HG03442 (cell line): Measurements from ENCODE around the gene PLA2G6.
"Not testable (repeated sequence)": the region's sequence is repeated elsewhere in the genome, so short reads cannot be mapped to it uniquely, and the experiment has no call there.

ENCODE experiments used
- ATAC-seq: cut with Tn5 transposase; IDR thresholded peaks from one replicate; pipeline ENCODE4 v1.9.1; 2021; ENCODE audit warnings: mild to moderate bottlenecking, moderate library complexity; ENCODE audit not compliant: unreplicated experiment

The PLA2G6 gene

DNA sequence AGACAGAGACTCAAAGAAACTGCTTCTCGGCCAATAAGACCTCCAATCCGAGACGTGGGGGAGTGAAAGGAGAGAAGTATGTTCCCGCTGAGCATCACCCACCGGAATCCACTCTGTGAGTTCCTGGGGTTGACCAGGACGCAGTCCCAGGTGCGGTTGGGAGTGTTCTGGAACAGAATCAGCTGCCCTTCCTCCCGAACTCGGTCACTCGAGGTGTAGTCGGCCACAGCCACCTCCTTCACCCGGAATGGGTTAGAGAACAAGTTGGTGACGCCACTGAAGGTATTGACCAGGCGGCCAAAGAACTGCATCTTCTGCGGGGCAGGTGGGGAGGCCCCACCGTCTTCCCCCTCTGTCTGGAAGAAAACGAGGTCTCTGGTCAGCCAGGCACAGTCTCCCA is 12.5 kb downstream of the PLA2G6 start:
- ATAC-seq: no peak

DNA sequence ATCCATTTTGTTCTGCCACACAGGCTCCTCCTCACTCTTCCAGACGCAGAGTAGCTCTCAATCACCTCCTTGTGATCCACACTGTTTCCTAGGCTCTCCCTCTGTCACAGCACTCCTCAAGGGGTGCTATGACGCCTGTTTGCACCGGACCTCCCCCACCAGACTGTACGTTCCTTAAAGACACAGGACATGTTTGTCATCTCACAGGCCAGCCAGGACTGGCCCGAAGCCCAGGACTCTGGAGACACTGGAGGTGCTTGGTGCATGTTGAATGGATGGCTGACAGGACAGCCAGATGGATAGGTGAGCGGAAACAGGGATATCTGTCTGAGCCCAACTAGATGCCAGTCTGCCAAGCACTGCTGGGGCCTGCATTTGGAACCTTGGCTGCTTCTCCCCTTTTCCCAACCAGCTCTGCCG is 13.6 kb downstream of the PLA2G6 start:
- no peak for ATAC-seq

DNA sequence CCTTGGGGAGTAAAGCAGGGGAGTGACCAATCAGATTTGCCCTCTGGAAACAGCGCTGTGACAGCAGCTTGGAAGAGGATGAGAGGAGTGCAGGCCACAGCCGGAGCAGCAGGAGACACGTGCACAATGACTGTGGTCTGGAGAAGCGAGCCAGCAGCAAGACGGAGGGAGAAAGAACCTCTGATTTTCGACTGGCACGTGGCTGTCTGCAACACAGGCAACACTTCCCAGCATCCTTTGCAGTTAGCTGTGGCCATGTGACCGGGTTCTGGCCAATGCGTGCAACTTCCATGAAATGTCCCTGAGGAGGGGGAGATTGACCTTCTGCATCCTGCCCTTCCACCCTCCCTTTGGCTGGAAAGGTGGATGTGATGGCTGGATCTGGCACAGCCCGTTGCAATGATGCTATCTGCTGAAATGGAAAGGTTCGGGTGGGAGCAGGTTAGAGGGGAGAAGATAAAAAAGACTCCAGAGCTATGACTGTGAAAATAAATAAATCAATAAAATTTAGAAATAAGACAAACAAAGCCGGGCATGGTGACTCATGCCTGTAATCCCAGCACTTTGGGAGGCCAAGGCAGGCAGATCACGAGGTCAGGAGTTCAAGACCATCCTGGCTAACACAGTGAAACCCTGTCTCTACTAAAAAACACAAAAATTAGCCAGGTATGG is 15.6 kb downstream of the PLA2G6 start:
- ATAC-seq: no peak

DNA sequence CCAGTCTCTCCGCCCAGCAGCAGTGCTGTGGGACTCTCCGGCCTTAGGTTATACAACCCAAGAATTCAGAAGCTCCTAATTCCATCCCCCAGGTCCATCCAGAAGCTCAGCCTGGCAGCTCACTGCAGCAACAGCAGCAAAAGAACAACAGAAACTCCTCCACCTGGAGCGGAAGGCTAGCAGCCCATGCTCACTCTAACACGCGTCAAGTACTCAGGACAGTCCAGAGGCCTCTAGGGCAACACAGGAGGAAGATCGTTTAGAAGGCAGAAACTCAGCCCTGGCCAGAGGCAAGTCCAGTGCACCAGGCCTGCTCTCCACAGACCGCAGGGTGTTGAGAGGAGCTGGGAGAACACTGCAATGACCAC is 17.1 kb downstream of the PLA2G6 start:
- no peak for ATAC-seq

DNA sequence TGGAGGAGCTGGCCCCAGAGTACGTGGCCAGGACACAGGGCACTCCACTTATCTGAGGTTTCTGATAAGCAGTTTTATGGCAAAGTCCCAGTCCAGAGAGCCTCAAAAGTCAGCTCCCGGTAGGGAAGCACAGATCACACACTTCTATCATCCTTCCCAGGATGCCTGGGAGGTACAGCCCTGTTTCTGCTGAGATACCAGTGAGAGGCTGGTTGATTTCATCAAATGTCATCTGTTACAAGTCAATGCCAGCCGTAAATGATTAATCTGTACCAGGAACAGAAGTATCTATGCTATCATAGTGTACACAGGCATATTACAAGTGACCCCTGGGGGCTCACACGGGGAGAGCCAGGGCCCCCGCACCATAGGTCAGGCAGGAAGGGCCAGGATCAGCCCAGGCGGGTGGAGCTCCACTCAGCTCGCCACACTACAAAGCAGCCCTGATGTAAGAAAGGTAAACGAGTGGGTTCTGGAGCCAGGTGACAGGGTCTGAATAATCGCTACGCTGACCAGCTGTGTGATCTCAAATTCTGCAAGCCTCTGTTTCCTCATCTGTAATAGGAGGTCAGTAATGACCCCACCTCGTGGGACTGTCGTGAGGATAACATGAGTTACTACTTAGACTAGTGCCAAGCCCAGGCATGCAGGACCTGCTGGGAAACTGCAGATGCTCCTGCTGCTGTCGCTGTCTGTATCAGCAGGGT is 17.6 kb downstream of the PLA2G6 start:
- ATAC-seq: no peak

DNA sequence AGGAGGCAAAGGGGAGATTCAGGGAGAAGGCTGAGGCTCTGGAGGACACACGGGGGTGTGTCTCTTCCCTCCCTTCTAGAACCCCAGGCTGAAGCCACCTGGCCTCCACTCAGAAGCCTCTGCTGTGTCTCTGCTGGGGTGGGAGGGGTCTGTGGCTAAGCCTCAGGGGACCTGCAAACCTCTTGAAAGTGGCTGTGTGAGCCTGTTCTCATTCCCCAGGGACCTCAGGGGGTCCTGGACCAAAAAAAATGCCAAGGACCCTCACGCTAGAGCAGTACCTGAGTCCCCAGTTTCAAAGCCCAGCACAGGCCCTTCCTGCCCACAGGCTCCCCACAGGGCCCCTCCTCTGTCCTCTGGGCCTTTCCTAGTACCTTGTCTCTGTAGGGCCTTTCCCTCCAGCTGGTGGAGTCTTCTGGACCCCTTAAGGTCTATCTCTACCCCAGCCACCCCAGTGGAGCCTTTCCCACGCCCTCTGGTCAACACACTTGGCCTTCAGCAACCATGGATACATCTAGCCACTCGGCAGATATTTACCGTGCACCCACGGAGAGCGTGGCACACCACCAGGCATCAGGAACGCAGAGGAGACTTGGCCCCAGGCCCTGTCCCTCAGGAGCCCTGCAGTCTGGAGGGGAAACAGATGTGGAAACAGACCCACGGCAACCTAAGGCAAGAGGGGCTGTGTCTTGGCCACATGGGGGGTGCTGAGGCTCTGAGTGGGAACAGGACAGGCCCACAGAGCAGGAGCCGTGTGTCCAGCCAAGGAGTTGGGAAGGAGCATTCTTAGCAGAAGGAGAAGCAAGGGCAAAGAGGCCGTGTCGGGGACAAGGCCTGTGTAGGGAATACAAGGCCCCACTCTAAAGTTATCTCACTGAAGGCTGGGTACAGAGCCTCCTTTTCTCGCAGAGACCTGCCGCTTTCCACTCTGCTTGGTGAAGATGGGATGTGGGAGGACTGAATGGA is 18.5 kb downstream of the PLA2G6 start:
- ATAC-seq: no peak

DNA sequence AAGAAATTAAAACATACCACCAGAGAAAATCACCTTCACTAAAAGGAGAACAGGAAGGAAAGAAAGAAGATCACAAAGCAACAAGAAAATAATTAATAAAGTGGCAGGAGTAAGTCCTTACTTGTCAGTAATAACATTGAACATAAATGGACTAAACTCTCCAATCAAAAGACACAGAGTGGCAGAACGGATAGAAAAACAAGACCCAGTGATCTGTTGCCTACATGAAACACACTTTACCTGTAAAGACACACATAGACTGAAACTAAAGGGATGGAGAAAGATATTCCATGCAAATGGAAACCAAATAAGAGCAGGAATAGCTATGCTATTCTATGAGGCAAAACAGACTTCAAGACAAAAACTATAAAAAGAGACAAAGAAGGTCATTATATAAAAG is 25.9 kb downstream of the PLA2G6 start:
- ATAC-seq: no peak

DNA sequence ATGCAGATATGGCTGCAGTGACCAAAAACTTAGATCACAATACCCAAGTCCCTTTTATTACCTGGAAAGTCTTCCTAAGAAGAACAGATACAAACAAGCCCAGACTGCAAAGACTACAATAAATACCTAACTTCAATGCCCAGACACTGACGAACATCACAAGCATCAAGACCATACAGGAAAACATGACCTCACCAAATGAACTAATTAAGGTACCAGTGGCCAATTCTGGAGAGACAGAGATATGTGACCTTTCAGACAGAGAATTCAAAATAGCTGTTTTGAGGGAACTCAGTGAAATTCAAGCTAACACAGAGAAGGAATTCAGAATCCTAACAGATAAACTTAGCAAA is 27.1 kb downstream of the PLA2G6 start:
- not testable (repeated sequence) for ATAC-seq

DNA sequence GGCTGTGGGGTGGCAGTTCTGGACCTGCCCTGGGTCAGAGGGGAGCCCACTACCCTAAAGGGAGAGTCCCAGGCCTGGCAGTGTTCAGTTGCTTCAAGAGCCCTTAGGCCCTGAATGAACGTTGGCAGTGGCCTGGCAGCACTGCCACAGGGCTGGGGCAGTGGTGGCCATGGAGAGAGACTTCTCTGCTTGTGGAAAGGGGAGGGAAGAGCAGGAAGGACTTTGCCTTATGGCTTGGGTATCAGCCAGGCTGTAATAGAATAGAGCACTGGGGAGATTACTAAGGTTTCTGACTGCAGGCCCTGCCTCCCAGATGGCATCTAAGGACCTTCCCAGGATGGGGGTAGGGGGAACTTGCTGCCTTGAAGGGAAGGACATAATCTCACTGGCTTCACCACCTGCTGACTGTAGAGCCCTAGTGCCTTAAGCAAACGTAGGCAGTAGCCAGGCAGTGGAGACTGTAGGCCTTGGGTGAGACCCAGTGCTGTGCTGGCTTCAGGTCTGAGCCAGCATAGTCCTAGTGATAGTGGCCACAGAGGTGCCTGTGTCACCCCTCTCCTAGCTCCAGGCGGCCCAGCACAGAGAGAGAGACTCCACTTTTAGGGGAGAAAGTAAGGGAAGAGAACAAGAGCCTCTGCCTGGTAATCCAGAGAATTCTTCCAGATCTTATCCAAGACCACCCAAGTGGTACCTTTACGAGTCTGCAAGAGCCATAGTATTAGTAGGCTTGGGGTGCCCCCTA is 27.6 kb downstream of the PLA2G6 start:
- no peak for ATAC-seq

DNA sequence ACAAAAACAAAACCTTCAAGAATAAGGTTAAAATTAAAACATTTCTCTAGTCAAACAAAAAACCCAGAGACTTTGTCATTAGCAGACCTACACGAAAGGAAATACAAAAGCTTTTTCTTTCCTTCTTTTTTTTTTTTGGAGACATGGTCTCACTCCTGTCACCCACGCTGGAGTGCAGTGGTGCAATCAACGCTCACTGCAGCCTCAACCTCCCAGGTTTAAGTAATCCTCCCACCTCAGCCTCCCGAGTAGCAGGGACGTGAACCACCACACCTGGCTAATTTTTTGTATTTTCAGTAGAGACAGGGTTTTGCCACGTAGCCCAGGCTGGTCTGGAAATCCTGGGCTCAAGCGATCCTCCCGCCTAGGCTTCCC is 30.5 kb downstream of the PLA2G6 start:
- ATAC-seq: no peak

DNA sequence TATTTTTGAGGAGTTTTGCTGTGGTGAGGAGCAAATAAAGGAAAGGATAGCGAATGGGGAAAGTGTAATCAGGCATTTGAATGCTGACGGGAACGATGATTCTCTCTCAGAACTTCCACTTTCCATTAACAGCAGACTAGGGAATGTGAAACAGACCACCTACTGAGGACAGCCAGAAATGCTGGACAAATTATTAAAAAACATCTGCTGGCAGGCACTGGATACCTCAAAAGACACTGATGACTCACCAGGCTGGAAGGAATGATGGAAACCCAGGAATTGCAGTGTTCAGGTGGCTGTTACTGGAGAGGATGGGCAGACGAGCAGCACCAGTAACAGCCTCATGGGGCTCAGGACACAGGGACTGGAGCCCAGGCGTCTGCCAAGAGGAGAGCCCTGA is 33.4 kb downstream of the PLA2G6 start:
- ATAC-seq: no peak

DNA sequence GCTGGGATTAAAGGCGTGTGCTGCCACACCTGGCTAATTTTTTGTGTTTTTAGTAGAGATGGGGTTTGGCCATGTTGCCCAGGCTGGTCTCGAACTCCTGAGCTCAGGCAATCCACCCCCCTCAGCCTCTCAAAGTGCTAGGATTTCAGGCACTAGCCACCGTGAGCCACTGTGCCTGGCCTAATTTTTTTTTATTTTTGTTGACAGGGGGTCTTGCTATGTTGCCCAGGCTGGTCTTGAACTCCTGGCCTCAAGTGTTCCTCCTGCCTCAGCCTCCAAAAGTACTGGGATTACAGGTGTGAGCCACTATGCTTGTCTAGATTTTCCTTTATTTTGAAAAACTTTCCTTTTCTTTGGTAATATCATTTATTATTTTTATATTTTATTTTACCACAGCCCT is 35.5 kb downstream of the PLA2G6 start:
- ATAC-seq: not testable (repeated sequence)

DNA sequence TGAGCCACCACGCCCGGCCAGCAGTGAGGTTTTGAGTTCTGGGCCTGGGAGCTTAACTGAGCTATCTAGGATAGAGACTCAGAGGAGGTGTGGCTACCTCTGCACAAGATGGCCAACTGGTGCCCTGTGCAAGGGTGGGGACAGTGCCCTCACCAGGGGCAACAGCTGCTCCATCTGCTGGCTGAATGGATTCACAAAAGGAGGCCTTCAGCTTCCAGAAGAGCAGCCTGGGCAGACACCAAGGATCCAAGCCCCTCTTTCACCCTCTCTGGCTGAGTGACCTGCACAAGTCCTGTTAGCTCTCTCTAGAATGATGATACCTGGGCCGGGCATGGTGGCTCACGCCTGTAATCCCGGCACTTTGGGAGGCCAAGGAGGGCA is 37.6 kb downstream of the PLA2G6 start:
- no peak for ATAC-seq

DNA sequence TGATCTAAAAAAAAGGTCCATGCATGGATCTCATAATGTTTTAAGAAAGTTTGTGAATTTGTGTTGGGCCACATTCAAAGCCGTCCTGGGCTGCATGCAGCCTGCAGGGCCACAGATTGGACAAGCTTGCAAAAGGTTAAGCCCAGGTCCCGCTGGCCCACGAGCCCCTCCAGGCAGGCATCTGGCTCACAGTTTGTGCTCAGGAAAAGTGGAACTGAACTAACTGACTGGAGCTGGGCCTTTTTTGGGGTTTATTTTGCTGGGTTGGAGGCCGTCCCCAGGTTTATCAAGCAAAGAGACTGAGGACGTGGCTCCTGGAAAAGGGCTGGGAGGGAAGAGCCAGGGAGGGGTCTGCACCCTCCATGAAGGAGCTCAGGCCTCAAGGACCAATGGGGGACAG is 39.0 kb downstream of the PLA2G6 start:
- ATAC-seq: no peak

DNA sequence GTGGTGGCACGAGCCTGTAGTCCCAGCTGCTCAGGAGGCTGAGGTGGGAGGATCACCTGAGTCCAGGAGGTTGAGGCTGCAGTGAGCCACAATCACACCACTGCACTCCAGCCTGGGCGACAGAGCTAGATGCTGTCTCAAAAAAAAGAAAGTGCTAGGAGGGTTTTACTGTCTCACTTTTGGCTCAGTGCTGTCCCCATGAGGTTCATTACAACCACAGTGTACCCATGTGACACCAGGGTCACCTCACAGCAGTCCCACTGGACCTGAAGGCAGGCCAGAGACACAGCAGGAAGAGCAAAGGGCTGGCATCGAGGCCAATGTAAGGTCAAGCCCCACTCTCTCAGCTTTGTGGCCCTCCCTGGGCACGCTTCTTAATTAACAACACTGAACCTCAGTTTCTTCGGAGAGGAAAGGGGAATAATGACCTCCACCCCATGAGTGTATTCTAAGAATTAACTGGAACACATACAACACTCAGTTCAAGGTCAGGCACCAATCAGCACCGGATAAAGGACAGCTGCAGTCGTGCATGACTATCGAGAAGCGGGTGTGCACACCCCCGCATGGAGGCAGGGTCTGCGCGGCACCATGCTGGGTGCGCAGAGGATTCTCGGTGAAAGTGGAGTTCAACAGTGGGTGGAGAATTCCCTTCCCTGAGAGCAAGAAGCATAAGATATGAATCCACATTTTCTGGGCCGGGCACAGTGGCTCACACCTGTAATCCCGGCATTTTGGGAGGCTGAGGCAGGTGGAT is 40.2 kb downstream of the PLA2G6 start:
- no peak for ATAC-seq

DNA sequence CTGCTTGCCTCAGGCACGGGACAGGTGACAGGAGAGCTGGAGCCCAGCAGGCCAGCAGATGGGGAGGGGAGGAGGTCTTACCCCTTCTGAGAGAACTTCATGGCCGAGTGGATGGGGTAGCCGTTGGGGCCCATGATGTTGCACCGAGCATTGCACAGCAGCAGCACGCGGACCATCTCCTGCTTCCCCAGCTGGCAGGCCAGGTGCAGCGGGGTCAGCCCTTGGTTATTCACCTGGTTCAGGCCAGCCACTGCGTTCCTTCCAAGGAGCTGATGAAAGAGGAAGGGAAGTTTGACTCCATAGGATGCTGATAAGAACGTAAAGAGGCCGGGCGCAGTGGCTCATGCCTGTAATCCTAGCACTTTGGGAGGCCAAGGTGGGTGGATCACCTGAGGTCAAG is 41.7 kb downstream of the PLA2G6 start:
- ATAC-seq: no peak

DNA sequence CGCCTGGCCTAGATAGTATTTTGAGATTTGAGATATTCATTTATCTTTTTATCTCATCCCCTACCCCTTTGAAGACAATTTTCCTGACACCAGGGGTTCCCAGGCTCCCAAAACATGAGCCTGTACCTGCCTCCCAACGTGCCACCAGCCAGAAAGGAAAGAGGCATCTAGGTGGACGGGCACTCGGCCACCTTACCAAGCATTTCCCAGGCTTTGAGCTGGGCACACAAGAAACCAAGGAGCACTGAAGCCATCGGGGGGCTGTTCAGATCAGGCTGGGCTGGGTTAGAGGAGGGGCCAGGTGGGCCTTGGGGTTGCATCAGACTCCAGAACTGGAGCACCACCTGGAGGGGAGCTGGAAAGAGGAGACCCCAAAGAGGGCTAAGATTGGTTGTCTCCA is 42.7 kb downstream of the PLA2G6 start:
- ATAC-seq: no peak

DNA sequence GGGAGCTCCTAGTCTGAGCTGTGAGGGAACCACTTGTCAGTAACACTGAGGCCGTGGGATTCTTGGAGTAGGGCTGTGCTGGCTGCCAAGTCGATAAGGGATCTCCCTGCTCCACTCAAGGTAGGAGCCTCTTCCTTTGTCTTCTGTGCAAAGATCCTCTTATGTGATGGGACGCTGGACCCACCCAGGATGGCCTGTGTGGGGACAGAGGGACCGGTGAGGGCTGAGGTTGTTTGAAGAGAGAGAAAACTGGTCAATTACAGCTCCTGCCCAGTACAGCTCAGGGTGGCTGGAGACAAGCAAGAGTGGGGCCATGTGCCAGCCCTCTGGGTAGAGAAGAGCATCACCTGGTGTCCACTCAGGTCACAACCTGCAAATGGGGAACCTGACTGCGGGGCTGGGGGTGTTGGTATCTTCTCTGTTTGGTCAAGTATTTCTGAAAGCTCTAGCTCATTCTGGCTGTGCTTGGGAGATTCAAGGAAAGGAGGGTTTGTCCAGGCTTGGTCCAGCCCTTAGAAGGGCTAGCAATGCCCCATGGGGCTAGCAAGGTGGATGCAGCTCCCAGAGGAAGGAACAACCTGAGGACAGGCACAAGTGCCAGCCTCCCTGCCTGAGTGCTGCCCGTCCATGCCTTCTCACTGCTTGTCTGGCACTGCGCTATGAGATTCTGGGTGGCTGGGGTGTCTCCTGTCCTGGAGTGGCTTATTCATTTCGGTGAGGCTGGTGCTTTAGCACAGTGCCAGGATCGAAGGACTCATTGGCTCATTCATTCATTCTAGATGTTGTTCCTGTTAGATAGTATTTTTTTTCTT is 43.5 kb downstream of the PLA2G6 start:
- ATAC-seq: no peak

DNA sequence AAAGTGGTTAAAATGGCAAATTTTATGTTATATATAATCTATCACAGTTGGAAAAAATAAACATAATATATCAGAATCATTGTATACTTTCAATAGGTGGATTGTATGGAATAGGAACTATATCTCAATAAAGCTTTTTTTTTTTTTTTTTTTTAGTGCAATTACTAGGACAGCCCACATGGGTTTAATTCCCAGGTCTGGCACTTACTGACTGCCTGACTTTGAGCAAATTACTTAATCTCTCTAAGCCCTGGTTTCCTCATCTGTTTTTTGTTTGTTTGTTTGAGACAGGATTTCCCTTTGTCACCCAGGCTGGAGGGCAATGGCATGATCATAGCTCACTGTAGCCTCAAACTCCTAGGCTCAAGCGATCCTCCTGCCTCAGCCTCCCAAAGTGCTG is 45.0 kb downstream of the PLA2G6 start:
- no peak for ATAC-seq
